Lung (tissue), 12 donors: Measurements from ENCODE around the gene LMOD1. TPM values are rescaled to one million over a fixed set of nuclear protein-coding genes. Genes with fewer than 3 reads are reported as not detected.

Experiments used
- ATAC-seq: fragments of 200-7000 bp; cut with Tn5 transposase; one replicate; pipeline ENCODE4 v1.9.1; 2020; ENCODE audit warnings: moderate number of reproducible peaks; ENCODE audit not compliant: insufficient read depth, low FRiP score
- DNase-seq, 3 donors: peaks; one replicate each; pipeline ENCODE4 v3.0.0-alpha.2; 2013 to 2017
- H3K27ac ChIP-seq, 2 donors: one replicate each; pipeline ENCODE4 v1.5.1; 2013; ENCODE audit warnings: mild to moderate bottlenecking in 2 of 2, moderate library complexity in 2 of 2, control low read depth in 1 of 2, inconsistent platforms in 1 of 2, low read depth in 1 of 2, low read length in 1 of 2
- H3K27me3 ChIP-seq, 3 donors: one replicate each; pipeline ENCODE4 v1.5.1; 2013; ENCODE audit warnings: low read length in 2 of 3; ENCODE audit not compliant: control insufficient read depth in 3 of 3, insufficient read depth in 3 of 3
- H3K36me3 ChIP-seq, 4 donors: one replicate each; pipeline ENCODE4 v1.5.1; 2013; ENCODE audit warnings: low read length in 4 of 4, mild to moderate bottlenecking in 1 of 4, moderate library complexity in 1 of 4; ENCODE audit not compliant: control insufficient read depth in 4 of 4, insufficient read depth in 4 of 4
- H3K4me1 ChIP-seq, 5 donors: one replicate each; pipeline ENCODE4 v1.5.1; 2013; ENCODE audit warnings: low read length in 5 of 5, mild to moderate bottlenecking in 2 of 5, moderate library complexity in 1 of 5; ENCODE audit not compliant: control insufficient read depth in 5 of 5, insufficient read depth in 5 of 5
- H3K4me3 ChIP-seq: one replicate; pipeline ENCODE4 v1.5.1; 2013; ENCODE audit warnings: mild to moderate bottlenecking, control low read depth, moderate library complexity
- H3K9ac ChIP-seq, 2 donors: one replicate each; pipeline ENCODE4 v1.5.1; 2013; ENCODE audit warnings: low read length in 2 of 2, control low read depth in 1 of 2; ENCODE audit not compliant: insufficient read depth in 1 of 2
- H3K9me3 ChIP-seq, 4 donors: one replicate each; pipeline ENCODE4 v1.5.1; 2013; ENCODE audit warnings: low read length in 3 of 4, mild to moderate bottlenecking in 1 of 4, moderate library complexity in 1 of 4; ENCODE audit not compliant: control insufficient read depth in 4 of 4, insufficient read depth in 3 of 4
- CTCF ChIP-seq: IDR thresholded peaks from 2 replicates; pipeline ENCODE4 v1.5.1; 2012; ENCODE audit warnings: mild to moderate bottlenecking; ENCODE audit errors: control extremely low read depth, extremely low read depth
- WGBS, 2 donors: extraction: QIAGEN DNeasy Blood & Tissue Kit; methylation state at CpG; one replicate each; pipeline ENCODE4 v1.1.7; 2013; 5-methylcytosine and 5-hydroxymethylcytosine counted together
- polyA plus RNA-seq, 2 donors: library from polyadenylated mRNA; stranded (reverse); fragments of 200-250 nt; gene quantifications; one replicate each; pipeline ENCODE4 v1.2.1, GENCODE V29; 2013
- total RNA-seq, 2 donors: library from RNA; depleted of rRNA in 1 of 2; stranded (reverse); fragments of >200 nt in 1 of 2; gene quantifications; one replicate each; pipeline ENCODE4 v1.2.1, GENCODE V29; 2014 to 2021
- donor health status: control.
- donor health status: control.
- donor health status: Bipolar disorder and iron deficiency.
- donor health status: healthy.
- donor health status: DM: yes; HTN: yes; CAD: no.

Gene LMOD1
- total and polyA plus RNA-seq, 4 donors: 9.6 to 25.1 (median 18.2) TPM

- Histone ChIP-seq H3K4me1 (peaks cover 0 to 11% (median 0%) of the 10 kb centered on the region in 5 donors), H3K4me3 (peak within 1 kb of the TSS; percentile 85), H3K36me3 (no peaks in the 10 kb centered on the region), H3K27ac (peak within 1 kb of the TSS; percentile 88 to 94), H3K27me3 (no peaks in the 10 kb centered on the region), H3K9me3 (no peaks in the 10 kb centered on the region), H3K9ac (peak within 1 kb of the TSS; percentile 15 to 89)
- ATAC-seq: peak; percentile 85
- WGBS, 2 donors: 0% methylated on average over 52 to 80 of the region's 80 CpGs
- TF ChIP-seq CTCF: no peak
- peak; percentile 81 to 87 (median 82) for DNase-seq
Observed at GRCh38 chr1:201982623-201983379, 36.5 kb upstream of the LMOD1 start, which contains the start of gene RNPEP. TSS of gene RNPEP (plus strand) at chr1:201982648. CDS start at chr1:201982667, 19 bp downstream.

- no peaks in the 10 kb centered on the region for H3K27me3 ChIP-seq
- H3K9me3 ChIP-seq: no peaks in the 10 kb centered on the region
- 9 to 22% methylated on average over 17 to 31 of the region's 31 CpGs for WGBS, 2 donors
- H3K9ac ChIP-seq: no peak overlapping the region
- H3K4me1 ChIP-seq: peaks cover 0 to 11% (median 0%) of the 10 kb centered on the region in 5 donors
- no peak for TF ChIP-seq CTCF
- DNase-seq: peak; percentile 69 to 84 (median 76)
- no peaks in the 10 kb centered on the region for H3K36me3 ChIP-seq
- peak; percentile 93 for ATAC-seq
- peak overlapping the region; percentile 50 to 88 for H3K27ac ChIP-seq
- H3K4me3 ChIP-seq: peak overlapping the region; percentile 85
Observed at GRCh38 chr1:201982082-201982622, 35.8 kb upstream of the LMOD1 start.

GRCh38 chr1:201970334-201971159 is 24.2 kb upstream of the LMOD1 start:
- no peak for ATAC-seq
- no peak for TF ChIP-seq CTCF
- WGBS, 2 donors: 63 to 65% methylated on average over 9 of the region's 9 CpGs

More at GRCh38 chr1:201970334-201971159, 24.2 kb upstream of the LMOD1 start:
- peaks cover 10 to 27% (median 22%) of the 10 kb centered on the region in 4 donors for H3K36me3 ChIP-seq
- no peak for DNase-seq
- H3K4me1 ChIP-seq: no peaks in the 10 kb centered on the region
- H3K27me3 ChIP-seq: no peaks in the 10 kb centered on the region
- H3K9ac ChIP-seq: no peak overlapping the region
- no peaks in the 10 kb centered on the region for H3K9me3 ChIP-seq
- H3K4me3 ChIP-seq: no peak overlapping the region
- H3K27ac ChIP-seq: no peak overlapping the region
